H1 (cell line): ENCODE data around the gene DOCK9. TPM values are rescaled to one million over a fixed set of nuclear protein-coding genes. Genes with fewer than 3 reads are reported as not detected.

ENCODE experiments used
- CTCF ChIA-PET: fragments of 300-600 bp; sonication (Branson Sonifier 250); formaldehyde crosslinking; loops from one replicate; lab custom pipeline; 2021; ENCODE audit not compliant: partially characterized antibody; lab: Charles Lee
- POLR2A ChIA-PET: fragments of 300-600 bp; sonication (Branson Sonifier 250); formaldehyde crosslinking; loops from one replicate; lab custom pipeline; 2021; ENCODE audit warnings: inconsistent platforms; ENCODE audit not compliant: partially characterized antibody; lab: Charles Lee
- DNase-seq, 2 experiments: peaks; one replicate each; pipeline versions ENCODE4 v3.0.0 to v3.0.0-alpha.2; 2010 to 2022; ENCODE audit warnings: low spot score in 2 of 2, low read depth in 1 of 2, mixed read lengths in 1 of 2
- FAIRE-seq: peaks from 2 replicates; lab custom pipeline; 2011; peaks lifted over from hg19 to GRCh38; lab: Jason Lieb, UNC
- H2AFZ ChIP-seq: 2 replicates; pipeline ENCODE4 v1.8.1; 2012; ENCODE audit warnings: low read length, inconsistent platforms
- H2AK5ac ChIP-seq: 2 replicates; pipeline ENCODE4 v1.6.1; 2013; ENCODE audit warnings: low read depth, low read length
- H2BK120ac ChIP-seq: replicated peaks from 2 replicates; pipeline ENCODE3; 2013; ENCODE audit warnings: low read depth, low read length, inconsistent platforms
- H2BK12ac ChIP-seq: 2 replicates; pipeline ENCODE4 v1.6.1; 2013; ENCODE audit warnings: low read depth, low read length
- H2BK15ac ChIP-seq: 2 replicates; pipeline ENCODE4 v1.6.1; 2013; ENCODE audit warnings: low read length
- H2BK20ac ChIP-seq: 2 replicates; pipeline ENCODE4 v1.6.1; 2013; ENCODE audit warnings: low read length
- H2BK5ac ChIP-seq: 2 replicates; pipeline ENCODE4 v1.6.1; 2013; ENCODE audit warnings: low read depth, low read length
- H3K14ac ChIP-seq: 2 replicates; pipeline ENCODE4 v1.6.1; 2013; ENCODE audit warnings: inconsistent platforms; ENCODE audit not compliant: insufficient read length
- H3K18ac ChIP-seq: 2 replicates; pipeline ENCODE4 v1.6.1; 2013; ENCODE audit warnings: low read length; ENCODE audit errors: extremely low read depth
- H3K23ac ChIP-seq: 2 replicates; pipeline ENCODE4 v1.6.1; 2013; ENCODE audit warnings: inconsistent platforms; ENCODE audit not compliant: insufficient read length
- H3K23me2 ChIP-seq: 2 replicates; pipeline ENCODE4 v1.6.1; 2013; ENCODE audit warnings: low read depth, low read length
- H3K27ac ChIP-seq: 2 replicates; pipeline ENCODE4 v1.6.1; 2011; ENCODE audit warnings: low read depth, low read length, inconsistent platforms
- H3K27me3 ChIP-seq, 4 experiments: replicated peaks in 1 of 4; 1 replicate in 1 of 4; 2 replicates in 3 of 4; pipeline versions ENCODE4 v1.6.1 to v1.8.1; 2011 to 2013; ENCODE audit warnings: low read length in 3 of 4, mild to moderate bottlenecking in 3 of 4, inconsistent platforms in 2 of 4, mixed read lengths in 2 of 4, moderate library complexity in 1 of 4; ENCODE audit not compliant: control insufficient read depth in 3 of 4, insufficient read depth in 3 of 4; ENCODE audit errors: extremely low read depth in 1 of 4
- H3K36me3 ChIP-seq, 4 experiments: 2 replicates each; pipeline versions ENCODE4 v1.6.1 to v1.8.1; 2011 to 2013; ENCODE audit warnings: mild to moderate bottlenecking in 4 of 4, low read length in 3 of 4, moderate library complexity in 2 of 4, control low read depth in 1 of 4, inconsistent platforms in 1 of 4; ENCODE audit not compliant: insufficient read depth in 4 of 4, control insufficient read depth in 2 of 4
- H3K4ac ChIP-seq: replicated peaks from 2 replicates; pipeline ENCODE3; 2013; ENCODE audit warnings: low read length, low read depth, mixed read lengths, inconsistent platforms; ENCODE audit not compliant: insufficient read length
- H3K4me1 ChIP-seq, 4 experiments: replicated peaks in 1 of 4; 1 replicate in 1 of 4; 2 replicates in 3 of 4; pipeline versions ENCODE4 v1.6.1 to v1.8.1; 2011 to 2013; ENCODE audit warnings: low read length in 3 of 4, inconsistent platforms in 2 of 4, mixed read lengths in 1 of 4; ENCODE audit not compliant: insufficient read depth in 4 of 4, control insufficient read depth in 3 of 4
- H3K4me2 ChIP-seq, 2 experiments: 2 replicates each; pipeline versions ENCODE4 v1.6.1 to v1.8.1; 2011 to 2013; ENCODE audit warnings: low read depth in 2 of 2, low read length in 2 of 2, control low read depth in 1 of 2, inconsistent platforms in 1 of 2, mild to moderate bottlenecking in 1 of 2; ENCODE audit not compliant: insufficient read depth in 1 of 2
- H3K4me3 ChIP-seq, 4 experiments: fragments of 200-600, 300-600 bp in 1 of 4; sonication (generic), shearing (Covaris generic), sonication (Bioruptor Twin) in 1 of 4; 2 replicates each; pipeline versions ENCODE4 v1.5.1 to v1.8.1; 2011 to 2016; ENCODE audit warnings: low read length in 4 of 4, low read depth in 3 of 4, control low read depth in 2 of 4, inconsistent platforms in 2 of 4, mild to moderate bottlenecking in 2 of 4, mixed read lengths in 1 of 4, moderate library complexity in 1 of 4; ENCODE audit not compliant: insufficient read depth in 2 of 4; ENCODE audit errors: extremely low read depth in 1 of 4
- H3K56ac ChIP-seq: replicated peaks from 2 replicates; pipeline ENCODE3; 2013; ENCODE audit warnings: low read depth, mild to moderate bottlenecking, mixed read lengths, low read length, inconsistent platforms; ENCODE audit not compliant: insufficient read length
- H3K79me1 ChIP-seq: 2 replicates; pipeline ENCODE4 v1.6.1; 2013; ENCODE audit warnings: low read depth, low read length, control low read depth
- H3K79me2 ChIP-seq, 2 experiments: 2 replicates each; pipeline versions ENCODE4 v1.6.1 to v1.8.1; 2012 to 2013; ENCODE audit warnings: low read length in 2 of 2, mild to moderate bottlenecking in 2 of 2, inconsistent platforms in 1 of 2; ENCODE audit not compliant: insufficient read depth in 2 of 2, control insufficient read depth in 1 of 2
- H3K9ac ChIP-seq, 4 experiments: replicated peaks in 1 of 4; 1 replicate in 1 of 4; 2 replicates in 3 of 4; pipeline versions ENCODE4 v1.6.1 to v1.8.1; 2011 to 2013; ENCODE audit warnings: low read depth in 3 of 4, low read length in 3 of 4, control low read depth in 2 of 4, mild to moderate bottlenecking in 2 of 4, moderate library complexity in 2 of 4, inconsistent platforms in 1 of 4; ENCODE audit errors: extremely low read depth in 1 of 4
- H3K9me3 ChIP-seq, 2 experiments: 2 replicates each; pipeline versions ENCODE4 v1.6.1 to v1.8.1; 2012 to 2013; ENCODE audit warnings: mild to moderate bottlenecking in 2 of 2, moderate library complexity in 2 of 2, control low read depth in 1 of 2, inconsistent platforms in 1 of 2, low read depth in 1 of 2, low read length in 1 of 2, mixed read lengths in 1 of 2; ENCODE audit not compliant: insufficient read depth in 2 of 2
- H4K20me1 ChIP-seq, 2 experiments: replicated peaks in 1 of 2; 2 replicates each; pipeline versions ENCODE3 to v1.8.1; 2011 to 2013; ENCODE audit warnings: inconsistent platforms in 2 of 2, low read length in 2 of 2, mild to moderate bottlenecking in 1 of 2; ENCODE audit not compliant: insufficient read depth in 2 of 2, control insufficient read depth in 1 of 2
- H4K5ac ChIP-seq: 2 replicates; pipeline ENCODE4 v1.6.1; 2013; ENCODE audit warnings: low read length, low read depth, mixed read lengths, inconsistent platforms; ENCODE audit not compliant: insufficient read length
- H4K8ac ChIP-seq: 2 replicates; pipeline ENCODE4 v1.8.0; 2013; ENCODE audit warnings: mild to moderate bottlenecking, moderate library complexity, low read length, inconsistent platforms; ENCODE audit not compliant: insufficient read depth; ENCODE audit errors: extremely low read depth
- H4K91ac ChIP-seq: replicated peaks from 2 replicates; pipeline ENCODE3; 2013; ENCODE audit warnings: low read length, mixed read lengths, inconsistent platforms; ENCODE audit not compliant: insufficient read length
- BCL11A ChIP-seq, 2 experiments: IDR thresholded peaks; one replicate each; pipeline ENCODE4 v1.6.1; 2011; ENCODE audit warnings: low read depth in 2 of 2, low read length in 2 of 2, mild to moderate bottlenecking in 2 of 2
- CHD1 ChIP-seq: IDR thresholded peaks from 2 replicates; pipeline ENCODE4 v1.6.1; 2012; ENCODE audit warnings: low read depth, low read length, improper control_type of control experiment
- TAF7 ChIP-seq: optimal IDR thresholded peaks from 2 replicates; pipeline ENCODE3; 2011; ENCODE audit warnings: low read depth, mild to moderate bottlenecking, inconsistent platforms, low read length, moderate library complexity, borderline replicate concordance
- WGBS, 2 experiments: shearing (Covaris generic) in 1 of 2; methylation state at CpG; one replicate each; pipeline versions ENCODE4 v1.1.6 to v1.1.7; 2013 to 2015; ENCODE audit warnings: low lambda C conversion rate in 2 of 2, mixed read lengths in 2 of 2, inconsistent platforms in 1 of 2, low coverage in 1 of 2, missing lambda C conversion rate in 1 of 2; ENCODE audit not compliant: insufficient replicate concordance in 2 of 2, insufficient coverage in 1 of 2, insufficient read length in 1 of 2; ENCODE audit errors: extremely low coverage in 1 of 2, missing lambda C conversion rate in 1 of 2; 5-methylcytosine and 5-hydroxymethylcytosine counted together
- polyA plus RNA-seq, 7 experiments: library from polyadenylated mRNA; depleted of rRNA in 3 of 7; stranded (reverse) in 5 of 7; unstranded in 2 of 7; fragments of >200 nt in 5 of 7; fragments of 200-250 nt in 2 of 7; gene quantifications; 1 replicate in 5 of 7; 2 replicates in 1 of 7; 4 replicates in 1 of 7; pipeline versions ENCODE4 v1.2.1 to v1.2.3, GENCODE V29; 2011 to 2013; ENCODE audit warnings: missing spikeins in 2 of 7, mixed read lengths in 2 of 7
- total RNA-seq: library from RNA; stranded (reverse); fragmentation: NEBNext Ultra II Directional; extraction: Animal tissue kit (Norgen Biotek cat#: 25700); gene quantifications from 2 replicates; pipeline ENCODE4 v1.2.1, GENCODE V29; 2021

DOCK9 gene
- total and polyA plus RNA-seq, 2 of the 8 experiments (the other 6 are each of a cell fraction or from before 2014, with no cell fraction given): 21.6 to 31.5 TPM

DNA sequence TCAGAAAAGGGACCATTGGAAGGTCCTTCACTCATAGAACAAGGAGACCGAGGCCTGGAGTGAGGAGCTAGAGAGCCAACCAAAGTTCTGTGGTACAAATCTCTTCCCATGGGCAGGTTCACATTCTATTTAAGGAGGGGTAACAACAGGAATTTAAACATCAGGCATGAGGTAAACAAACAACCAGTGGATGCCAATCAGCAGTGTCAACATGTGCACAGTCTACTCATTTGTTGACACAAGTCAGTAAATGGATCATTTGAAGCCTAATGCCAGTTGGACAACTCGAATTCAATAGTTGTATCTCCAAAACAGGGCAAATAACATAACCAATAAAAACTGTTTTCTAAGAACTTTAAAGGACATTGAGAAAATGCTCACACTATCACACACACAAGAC is 6.3 kb upstream of the DOCK9 start:
- Histone ChIP-seq H3K4me1 (peaks cover 0 to 7% (median 3%) of the 10 kb centered on the region in 4 experiments; a peak in 4 of 7 replicates), H4K8ac (no peak overlapping the region), H3K14ac (no peak overlapping the region), H3K36me3 (no peaks in the 10 kb centered on the region), H3K23me2 (no peaks in the 10 kb centered on the region), H2BK20ac (no peak overlapping the region), H2BK5ac (no peak overlapping the region), H3K4me3 (no peak overlapping the region), H4K91ac (no peak overlapping the region), H3K27me3 (no peaks in the 10 kb centered on the region), H3K27ac (no peak overlapping the region), H2AFZ (no peak overlapping the region), H3K79me2 (no peaks in the 10 kb centered on the region)
- DNase-seq: no peak
- ChIA-PET CTCF (interaction anchor here (1.0 to 1.4 kb wide), 2 partner anchors 9 to 93 kb away, joined by 3 to 7 read pairs; no protein-coding TSS in a partner anchor), POLR2A (no interaction called here)
- 86% methylated on average over 2 of the region's 2 CpGs; no CpG with 5 or more reads in 1 of the 2 experiments for WGBS, 2 experiments
- TF ChIP-seq TAF7 (no peak), CHD1 (no peak), BCL11A (IDR thresholded peaks at IDR 0.05; ENCODE audit: low read depth in 2 of 2, low read length in 2 of 2) (no peak)
- TF ChIP-seq, all 59 proteins: peak for 0
- no peaks in the 10 kb centered on the region for H3K9me3 ChIP-seq
- no peak overlapping the region for H2BK120ac ChIP-seq
- FAIRE-seq: peak; percentile 7
- no peaks in the 10 kb centered on the region for H4K20me1 ChIP-seq
- H3K4me2 ChIP-seq: no peak overlapping the region
- no peak overlapping the region for H4K5ac ChIP-seq
- H3K23ac ChIP-seq: no peak overlapping the region
- H3K9ac ChIP-seq: no peak overlapping the region
- H2BK12ac ChIP-seq: no peak overlapping the region
- H3K56ac ChIP-seq: no peak overlapping the region
- no peaks in the 10 kb centered on the region for H3K79me1 ChIP-seq
- H2AK5ac ChIP-seq: no peak overlapping the region
- H2BK15ac ChIP-seq: no peak overlapping the region
- no peak overlapping the region for H3K18ac ChIP-seq
- no peak overlapping the region for H3K4ac ChIP-seq
